ENCODE results near the gene C13orf42. TPM values are rescaled to one million over a fixed set of nuclear protein-coding genes. Genes with fewer than 3 reads are reported as not detected.
A peak's percentile ranks its signal among the peaks of the same experiment; 100 is the strongest.

Gene C13orf42
- total RNA-seq, 3 donors from 2014 or later, result not detected

DNA sequence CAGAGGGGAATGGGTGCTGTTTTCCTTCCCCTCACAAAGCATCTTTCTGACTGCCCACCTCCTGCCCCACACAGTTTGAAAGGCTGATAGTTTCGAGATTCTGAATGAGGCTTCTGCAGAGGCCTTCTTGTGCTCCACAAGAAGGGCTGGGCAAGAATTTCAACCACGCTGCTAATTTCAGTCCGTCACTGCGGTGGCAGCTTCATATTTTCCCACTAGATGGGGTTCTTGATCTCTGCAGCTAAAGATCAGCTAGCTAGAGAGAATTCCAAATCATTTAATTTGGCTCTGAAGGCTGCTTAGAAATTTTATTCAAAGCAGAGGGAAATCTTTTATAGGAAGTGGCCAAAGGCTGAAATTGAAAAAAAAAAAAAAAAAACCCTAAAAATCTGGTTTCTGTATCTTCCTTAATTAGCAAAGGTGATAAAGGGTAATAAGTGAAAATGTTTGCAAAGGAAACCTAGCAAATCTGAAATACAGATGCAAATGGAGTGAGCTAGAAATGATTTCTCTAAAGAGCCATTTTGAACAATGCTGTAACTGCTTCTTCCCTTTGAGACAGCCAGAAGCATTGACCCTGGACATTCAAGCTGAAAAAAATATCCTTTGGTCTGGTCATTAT, 38.0 kb upstream of the C13orf42 start:
- TF ChIP-seq, protein P1, sequence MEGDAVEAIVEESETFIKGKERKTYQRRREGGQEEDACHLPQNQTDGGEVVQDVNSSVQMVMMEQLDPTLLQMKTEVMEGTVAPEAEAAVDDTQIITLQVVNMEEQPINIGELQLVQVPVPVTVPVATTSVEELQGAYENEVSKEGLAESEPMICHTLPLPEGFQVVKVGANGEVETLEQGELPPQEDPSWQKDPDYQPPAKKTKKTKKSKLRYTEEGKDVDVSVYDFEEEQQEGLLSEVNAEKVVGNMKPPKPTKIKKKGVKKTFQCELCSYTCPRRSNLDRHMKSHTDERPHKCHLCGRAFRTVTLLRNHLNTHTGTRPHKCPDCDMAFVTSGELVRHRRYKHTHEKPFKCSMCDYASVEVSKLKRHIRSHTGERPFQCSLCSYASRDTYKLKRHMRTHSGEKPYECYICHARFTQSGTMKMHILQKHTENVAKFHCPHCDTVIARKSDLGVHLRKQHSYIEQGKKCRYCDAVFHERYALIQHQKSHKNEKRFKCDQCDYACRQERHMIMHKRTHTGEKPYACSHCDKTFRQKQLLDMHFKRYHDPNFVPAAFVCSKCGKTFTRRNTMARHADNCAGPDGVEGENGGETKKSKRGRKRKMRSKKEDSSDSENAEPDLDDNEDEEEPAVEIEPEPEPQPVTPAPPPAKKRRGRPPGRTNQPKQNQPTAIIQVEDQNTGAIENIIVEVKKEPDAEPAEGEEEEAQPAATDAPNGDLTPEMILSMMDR (IDR thresholded peaks at IDR 0.05), result no peak
- Histone ChIP-seq H3K36me3 (ENCODE audit: low read depth) (no peaks in the 10 kb centered on the region), H3K4me3 (no peak overlapping the region), H3K9me3 (peaks cover under 1% of the 10 kb centered on the region), H3K4me1 (ENCODE audit: low read depth) (no peaks in the 10 kb centered on the region)
- DNase-seq (peak in 1 of 3 donors; percentile 22), ATAC-seq (no peak)
- intact Hi-C loops (cut with DNase I, micrococcal nuclease), result no loop called here

DNA sequence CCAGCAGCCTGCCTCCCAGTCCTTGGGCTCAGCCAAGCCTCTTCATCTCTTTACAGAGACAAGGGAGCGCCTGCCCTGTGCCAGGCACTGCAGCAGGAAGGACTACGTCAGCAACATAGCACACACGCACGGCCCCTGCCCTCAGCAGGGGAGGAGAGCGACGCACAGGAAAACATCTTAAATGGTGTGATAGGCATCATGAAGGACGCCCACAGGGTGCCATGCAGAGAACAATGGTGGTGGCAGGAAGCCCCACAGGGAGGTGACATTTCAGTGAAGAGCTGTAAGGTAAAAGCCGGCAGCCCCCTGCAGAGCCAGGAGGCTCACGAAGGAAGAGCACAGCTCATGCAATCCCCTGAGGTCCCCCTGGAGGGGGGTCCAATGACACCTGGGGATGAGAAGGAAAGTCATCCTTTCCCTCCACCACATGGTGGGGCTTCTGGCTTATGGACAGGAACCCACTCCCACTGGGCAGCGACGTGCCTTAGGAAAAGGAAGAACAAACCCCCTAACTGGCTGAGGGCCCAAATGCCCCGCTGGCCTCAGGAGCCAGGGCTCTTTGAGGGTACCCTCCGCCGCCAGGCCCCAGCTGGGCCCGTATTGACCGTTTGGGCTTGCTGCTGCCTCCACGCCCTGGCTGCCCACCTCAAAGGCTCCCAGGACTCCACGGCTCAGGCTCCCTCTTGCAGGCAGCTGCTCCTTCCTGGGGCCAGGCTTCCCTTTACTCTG, 37.3 kb upstream of the C13orf42 start:
- DNase-seq (no peak), ATAC-seq (no peak)
- intact Hi-C loops (cut with DNase I, micrococcal nuclease), result no loop called here
- Histone ChIP-seq H3K9me3 (peaks cover 5% of the 10 kb centered on the region), H3K4me1 (ENCODE audit: low read depth) (no peaks in the 10 kb centered on the region), H3K4me3 (no peak overlapping the region), H3K36me3 (ENCODE audit: low read depth) (no peaks in the 10 kb centered on the region)
- TF ChIP-seq, protein P1 (IDR thresholded peaks at IDR 0.05), result no peak

DNA sequence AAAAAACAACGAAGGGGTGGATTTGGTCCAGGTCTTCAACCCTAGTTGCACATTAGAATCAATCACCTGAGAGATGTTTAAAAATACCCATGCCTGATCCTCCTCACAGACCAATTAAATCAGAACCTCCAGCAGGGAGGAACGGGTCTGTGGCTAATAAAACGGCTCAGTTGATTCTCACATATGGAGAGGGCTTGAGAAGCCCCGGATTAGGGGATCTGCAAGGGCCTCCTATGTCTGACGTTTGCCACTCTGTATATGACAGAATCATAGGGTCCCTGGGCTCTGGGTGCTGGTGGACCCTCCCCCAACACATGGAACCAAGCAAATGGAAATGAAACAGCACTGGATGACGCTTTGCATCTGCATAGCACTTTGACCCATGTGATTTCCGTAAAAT, 36.7 kb upstream of the C13orf42 start:
- Histone ChIP-seq H3K4me3 (no peak overlapping the region), H3K4me1 (ENCODE audit: low read depth) (no peaks in the 10 kb centered on the region), H3K9me3 (peaks cover 5% of the 10 kb centered on the region), H3K36me3 (ENCODE audit: low read depth) (no peaks in the 10 kb centered on the region)
- no peak for ATAC-seq
- no peak for DNase-seq
- TF ChIP-seq, protein P1 (IDR thresholded peaks at IDR 0.05), result no peak
- intact Hi-C loops (cut with DNase I, micrococcal nuclease), result no loop called here

DNA sequence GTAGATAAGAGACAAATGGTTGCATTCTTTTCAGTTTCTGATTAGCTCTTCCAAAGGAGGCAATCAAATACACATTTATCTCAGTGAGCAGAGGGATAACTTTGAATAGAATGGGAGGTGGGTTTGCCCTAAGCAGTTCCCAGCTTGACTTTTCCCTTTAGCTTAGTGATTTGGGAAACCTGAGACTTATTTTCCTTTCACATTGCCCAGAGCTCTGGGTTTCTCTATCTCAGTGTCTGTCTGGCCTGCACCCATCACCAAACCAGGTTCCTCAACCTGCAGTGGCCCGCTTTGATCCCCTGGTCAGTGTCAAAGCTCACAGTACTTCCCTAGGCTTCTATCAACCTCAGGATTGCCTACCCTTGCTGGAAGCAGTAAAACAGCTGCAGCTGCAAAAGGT, 35.6 kb upstream of the C13orf42 start:
- Histone ChIP-seq H3K9me3 (peaks cover 5% of the 10 kb centered on the region), H3K4me1 (ENCODE audit: low read depth) (no peaks in the 10 kb centered on the region), H3K4me3 (no peak overlapping the region), H3K36me3 (ENCODE audit: low read depth) (no peaks in the 10 kb centered on the region)
- intact Hi-C loops (cut with DNase I, micrococcal nuclease), result no loop called here
- ATAC-seq (no peak), DNase-seq (no peak)
- TF ChIP-seq, protein P1 (IDR thresholded peaks at IDR 0.05), result no peak

DNA sequence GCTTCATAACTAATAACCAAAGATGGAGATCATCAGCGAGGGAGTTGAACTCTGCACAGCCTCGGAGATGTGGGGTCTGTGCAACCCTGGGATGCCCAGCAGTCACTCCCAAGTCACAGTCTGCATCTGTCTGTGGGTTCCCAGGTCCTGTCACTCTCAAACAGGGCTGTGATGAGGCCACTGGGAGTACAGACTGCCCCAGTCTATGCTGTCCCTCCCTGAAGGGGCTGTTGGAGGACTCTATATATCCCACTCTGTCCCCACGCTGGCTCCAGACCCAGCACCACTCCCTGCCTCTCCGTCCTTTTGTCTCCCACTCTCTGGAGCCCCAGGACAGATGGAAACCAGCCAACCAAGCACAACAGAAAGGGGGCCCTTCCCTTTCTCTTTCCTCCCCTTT, 26.2 kb upstream of the C13orf42 start:
- DNase-seq, result no peak
- ATAC-seq, result no peak

More for the DNA sequence above, 26.2 kb upstream of the C13orf42 start:
- Histone ChIP-seq H3K4me1 (ENCODE audit: low read depth) (no peaks in the 10 kb centered on the region), H3K36me3 (ENCODE audit: low read depth) (no peaks in the 10 kb centered on the region), H3K9me3 (no peaks in the 10 kb centered on the region), H3K4me3 (no peak overlapping the region)
- TF ChIP-seq, protein P1 (IDR thresholded peaks at IDR 0.05), result no peak
- intact Hi-C loops (cut with DNase I, micrococcal nuclease), result no loop called here
